Fibroblast of pulmonary artery (primary cell): ENCODE measurements around the gene LAMA4.
A peak's percentile ranks its signal among the peaks of the same experiment; 100 is the strongest.

ENCODE experiments used
- DNase-seq: peaks from one replicate; pipeline ENCODE4 v3.0.0-alpha.2; 2010; ENCODE audit warnings: low read depth
- H3K4me3 ChIP-seq: replicated peaks from 2 replicates; pipeline ENCODE4 v1.5.1; 2011; ENCODE audit warnings: low read depth, mild to moderate bottlenecking, control low read depth, low read length, moderate library complexity
- CTCF ChIP-seq: IDR thresholded peaks from 2 replicates; pipeline ENCODE4 v1.5.1; 2011; ENCODE audit warnings: mild to moderate bottlenecking, control low read depth, low read length, inconsistent platforms; ENCODE audit errors: missing control alignments

The LAMA4 gene

DNA sequence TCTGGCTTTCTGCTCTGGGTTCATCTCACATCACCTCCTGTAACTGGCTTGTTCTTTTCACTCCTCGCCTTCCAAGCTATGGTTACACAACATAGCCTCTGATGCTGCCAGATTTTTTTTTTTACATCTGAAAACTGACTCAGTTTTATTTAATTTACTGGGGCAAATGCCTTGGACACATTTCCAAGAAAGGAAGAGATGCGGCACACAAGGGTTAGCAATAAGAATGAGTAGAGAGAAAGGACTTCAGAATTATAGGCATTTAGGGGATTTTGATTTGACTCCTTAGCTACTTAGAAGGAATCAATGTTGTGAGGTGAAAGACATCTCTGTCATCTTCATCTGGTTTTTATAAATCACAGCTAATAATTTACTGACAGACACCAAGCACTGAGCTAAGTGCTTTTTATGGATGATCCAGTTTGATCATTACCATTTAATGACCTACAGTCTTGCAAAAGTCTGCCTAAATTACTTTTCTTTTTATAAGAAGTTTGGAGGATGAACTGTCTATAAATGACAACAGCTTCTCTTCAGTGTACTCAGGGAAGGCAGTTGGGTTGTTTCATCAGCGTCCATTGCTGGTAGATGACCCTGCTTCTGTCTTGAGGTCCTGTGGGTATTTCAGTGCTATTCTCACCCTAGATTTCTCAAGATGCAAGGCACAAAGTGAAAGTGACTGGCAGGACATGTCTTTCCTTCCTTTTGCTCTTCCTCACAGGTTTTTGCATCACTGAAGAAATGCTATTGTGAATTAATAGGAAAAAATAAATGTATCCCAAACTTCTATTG lies 31.1 kb downstream of the LAMA4 start:
- no peak overlapping the region for H3K4me3 ChIP-seq
- no peak for TF ChIP-seq CTCF
- peak; percentile 90 for DNase-seq

DNA sequence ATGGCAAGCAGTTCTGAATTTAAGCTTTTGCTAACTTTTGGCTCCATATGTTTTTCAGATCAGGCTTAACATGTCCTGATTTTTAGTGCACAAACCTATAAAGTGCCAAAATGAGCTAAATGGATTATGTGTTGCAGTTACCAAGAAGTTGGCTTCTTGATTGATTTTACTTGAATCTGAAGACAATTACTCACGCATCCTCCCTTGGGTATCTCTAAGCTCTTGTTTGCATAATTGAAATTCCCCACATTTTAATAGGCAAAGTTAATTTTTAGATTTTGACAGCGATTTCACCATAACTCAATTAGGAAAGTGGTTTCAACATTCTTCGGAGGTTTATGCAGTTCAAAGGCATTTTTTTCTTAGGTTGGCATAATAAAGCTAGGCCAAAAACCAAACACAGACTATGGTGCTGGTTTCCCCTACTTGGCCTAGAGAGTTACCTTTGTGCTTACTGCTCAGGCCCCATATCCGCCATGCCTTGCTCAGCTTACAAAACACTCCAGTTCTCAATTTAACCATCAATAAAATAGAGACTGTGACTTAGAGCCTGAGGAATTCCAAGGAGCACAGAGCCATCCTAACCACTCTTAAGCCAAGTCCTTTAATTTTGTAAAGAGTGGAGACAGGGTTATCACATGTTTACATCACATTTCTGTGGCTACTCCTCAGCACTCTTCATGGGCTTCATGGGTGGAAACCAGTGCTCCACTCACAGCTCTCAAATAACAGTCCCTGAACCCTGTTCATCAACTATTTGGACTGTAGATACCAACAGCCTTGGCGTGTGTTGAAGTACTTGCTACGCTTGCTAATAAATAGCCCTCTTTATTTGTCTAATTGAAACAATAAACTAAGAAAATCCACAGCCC lies 32.1 kb downstream of the LAMA4 start:
- DNase-seq = peak; percentile 60
- no peak for TF ChIP-seq CTCF
- H3K4me3 ChIP-seq = no peak overlapping the region

GRCh38 chr6:112221561-112221960 lies 32.8 kb downstream of the LAMA4 start:
- TF ChIP-seq CTCF = no peak
- no peak for DNase-seq

GRCh38 chr6:112218563-112218962 lies 35.8 kb downstream of the LAMA4 start:
- H3K4me3 ChIP-seq = no peak overlapping the region
- TF ChIP-seq CTCF = no peak
- DNase-seq = peak; percentile 60

More at GRCh38 chr6:112221561-112221960, 32.8 kb downstream of the LAMA4 start:
- H3K4me3 ChIP-seq = no peak overlapping the region

DNA sequence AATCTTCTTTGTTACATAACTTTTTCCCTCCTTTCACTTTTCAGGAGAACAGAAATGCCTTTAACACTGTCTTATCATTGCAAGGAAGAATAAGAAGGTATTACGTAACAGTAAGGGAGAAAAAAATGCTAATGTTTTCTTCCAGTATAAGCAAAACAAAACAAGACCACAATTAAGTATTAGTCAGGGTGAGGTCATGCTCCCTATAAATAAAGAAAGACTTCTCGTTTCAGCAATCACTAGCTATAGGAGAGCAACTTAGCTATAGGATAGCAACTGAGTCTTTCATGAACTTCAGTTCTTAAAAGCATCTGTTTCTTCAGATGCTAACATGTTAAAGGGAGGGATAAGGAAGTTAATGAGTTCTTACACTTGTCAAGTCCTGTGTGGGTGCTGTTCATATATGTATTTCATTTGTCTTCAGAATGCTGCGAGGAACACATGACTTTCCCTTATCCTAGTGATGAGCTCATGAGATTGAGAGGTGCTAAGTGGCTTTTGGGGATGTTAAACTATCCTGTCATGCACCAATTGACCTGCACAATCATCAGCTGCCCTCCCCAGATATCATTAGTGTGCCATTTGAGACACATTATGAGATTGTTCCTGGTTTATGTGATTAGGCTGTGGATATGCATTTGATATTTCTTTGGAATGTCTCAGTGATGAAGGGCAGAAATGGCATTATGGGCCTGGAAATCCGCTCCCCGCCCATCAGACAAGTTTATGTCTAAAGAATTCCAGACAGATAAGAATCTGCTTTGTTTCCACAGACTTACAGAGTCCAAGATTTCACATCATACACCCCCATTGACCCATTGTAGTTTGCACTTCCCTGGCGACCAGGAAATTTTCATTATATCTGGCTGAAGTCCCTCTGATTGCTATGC lies 37.5 kb downstream of the LAMA4 start:
- peak; percentile 88 for DNase-seq
- no peak for TF ChIP-seq CTCF
- no peak overlapping the region for H3K4me3 ChIP-seq

- H3K4me3 ChIP-seq = no peak overlapping the region
- no peak for TF ChIP-seq CTCF
- DNase-seq = no peak
Measured at GRCh38 chr6:112215488-112216284, 38.7 kb downstream of the LAMA4 start.
